ENCODE results near the gene METTL15.
"Not testable (repeated sequence)": the region's sequence is repeated elsewhere in the genome, so short reads cannot be mapped to it uniquely, and the experiment has no call there.

GRCh38 chr11:28332393-28332792, 224.2 kb downstream of the METTL15 start:
- TF ChIP-seq CTCF (IDR thresholded peaks at IDR 0.05 in 8 of 11, conservative IDR thresholded peaks at IDR 0.05 in 3 of 11); POLR2AphosphoS5 (IDR thresholded peaks at IDR 0.05); POLR2A (IDR thresholded peaks at IDR 0.05): not testable (repeated sequence)
